Measurements from ENCODE around the gene PACRG. TPM values are rescaled to one million over a fixed set of nuclear protein-coding genes. Genes with fewer than 3 reads are reported as not detected.

The PACRG gene
- total and polyA plus RNA-seq, 10 of the 15 experiments (the other 5 are each of a cell fraction or from before 2014, with no cell fraction given) = not detected

DNA sequence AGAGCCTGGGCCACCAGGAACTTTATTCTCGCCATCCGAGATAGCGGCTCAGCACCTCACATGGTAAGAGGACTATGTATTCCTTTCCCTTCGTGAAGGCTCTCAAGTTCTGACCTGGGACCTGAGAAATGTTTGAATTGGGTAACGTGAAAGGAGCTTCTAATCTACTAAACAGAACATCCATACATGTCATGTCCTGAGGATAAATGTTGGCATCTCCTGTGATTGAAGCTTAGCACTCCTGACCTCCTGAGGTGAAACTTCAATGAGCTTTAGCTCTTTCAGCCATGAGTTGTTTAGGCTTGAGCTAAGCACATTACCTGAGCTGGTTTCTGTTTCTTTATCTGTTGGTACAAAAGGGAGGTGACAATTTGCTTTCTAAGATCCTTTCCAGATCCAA, 280.9 kb downstream of the PACRG start (continued):
- TF ChIP-seq, protein P1, sequence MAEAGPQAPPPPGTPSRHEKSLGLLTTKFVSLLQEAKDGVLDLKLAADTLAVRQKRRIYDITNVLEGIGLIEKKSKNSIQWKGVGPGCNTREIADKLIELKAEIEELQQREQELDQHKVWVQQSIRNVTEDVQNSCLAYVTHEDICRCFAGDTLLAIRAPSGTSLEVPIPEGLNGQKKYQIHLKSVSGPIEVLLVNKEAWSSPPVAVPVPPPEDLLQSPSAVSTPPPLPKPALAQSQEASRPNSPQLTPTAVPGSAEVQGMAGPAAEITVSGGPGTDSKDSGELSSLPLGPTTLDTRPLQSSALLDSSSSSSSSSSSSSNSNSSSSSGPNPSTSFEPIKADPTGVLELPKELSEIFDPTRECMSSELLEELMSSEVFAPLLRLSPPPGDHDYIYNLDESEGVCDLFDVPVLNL (IDR thresholded peaks at IDR 0.05; ENCODE audit: low read depth, low read length) = no peak
- no peak for TF ChIP-seq ESRRA (IDR thresholded peaks at IDR 0.05; ENCODE audit: low read length)

DNA sequence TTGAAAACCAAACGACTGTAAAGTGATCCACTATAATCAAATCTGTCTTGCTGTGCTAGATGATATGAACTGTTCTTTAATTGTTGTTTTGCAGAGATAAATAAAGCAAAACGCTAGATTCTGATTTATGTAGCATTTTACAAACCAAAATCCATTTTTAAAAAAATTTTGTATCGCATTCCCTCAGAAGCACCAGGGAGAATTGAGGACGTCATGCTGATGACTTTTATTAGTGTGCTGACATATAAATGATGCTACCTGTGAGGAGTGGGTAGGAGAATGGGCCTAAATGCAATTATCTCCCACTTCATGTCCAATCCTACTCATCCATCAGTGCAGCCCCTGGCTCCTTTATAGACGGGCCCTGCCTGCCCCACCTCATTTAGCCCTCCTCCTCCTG, 282.4 kb downstream of the PACRG start:
- ChIA-PET POLR2A (no interaction called here), RAD21 (ENCODE audit: unreplicated experiment) (no interaction called here), CTCF (interaction anchor here (0.7 kb wide), 1 partner anchor 1527 kb away, joined by 3 read pairs; no protein-coding TSS in a partner anchor), SMC1A (ENCODE audit: uncharacterized antibody, unreplicated experiment) (no interaction called here)
- no peaks in the 10 kb centered on the region for H3K79me2 ChIP-seq (ENCODE audit: control insufficient read depth, insufficient read depth, low read length)
- BruUV-seq (replicated peaks) = no TSS peak
- no peaks in the 10 kb centered on the region for H3K9me3 ChIP-seq (replicated peaks; ENCODE audit: control insufficient read depth, insufficient read depth, low read length)
- H4K20me1 ChIP-seq (ENCODE audit: control insufficient read depth, insufficient read depth) = no peaks in the 10 kb centered on the region
- no peak for FAIRE-seq
- no peak for ATAC-seq
- H3K4me2 ChIP-seq (ENCODE audit: control insufficient read depth, insufficient read depth) = no peak overlapping the region
- no peak for DNase-seq (ENCODE audit: low read depth, low spot score)
- H3K27ac ChIP-seq (ENCODE audit: control insufficient read depth, insufficient read depth) = no peak overlapping the region
- TF ChIP-seq NRF1 (conservative IDR thresholded peaks at IDR 0.05; ENCODE audit: low read depth, low read length) (no peak), FOXM1 (IDR thresholded peaks at IDR 0.05; ENCODE audit: low read depth, low read length) (no peak), SPI1 (IDR thresholded peaks at IDR 0.05; ENCODE audit: borderline replicate concordance, insufficient read depth, low read depth, low read length) (no peak), BMI1 (IDR thresholded peaks at IDR 0.05; ENCODE audit: borderline replicate concordance) (no peak), HDGF (IDR thresholded peaks at IDR 0.05) (no peak), SMAD5 (IDR thresholded peaks at IDR 0.05; ENCODE audit: low read depth) (no peak), FOXK2 (IDR thresholded peaks at IDR 0.05) (no peak), KAT2A (conservative IDR thresholded peaks at IDR 0.05; ENCODE audit: control insufficient read depth, low read depth, low read length) (no peak), KDM1A (IDR thresholded peaks at IDR 0.05; ENCODE audit: borderline replicate concordance) (no peak), HCFC1 (IDR thresholded peaks at IDR 0.05; ENCODE audit: low read length) (no peak), TAF1 (IDR thresholded peaks at IDR 0.05; ENCODE audit: borderline replicate concordance, low read depth, low read length) (no peak), SREBF1 (IDR thresholded peaks at IDR 0.05; ENCODE audit: low read length) (no peak), SMC3 (IDR thresholded peaks at IDR 0.05; ENCODE audit: borderline replicate concordance, low read length) (no peak)
- TF ChIP-seq, protein P2, sequence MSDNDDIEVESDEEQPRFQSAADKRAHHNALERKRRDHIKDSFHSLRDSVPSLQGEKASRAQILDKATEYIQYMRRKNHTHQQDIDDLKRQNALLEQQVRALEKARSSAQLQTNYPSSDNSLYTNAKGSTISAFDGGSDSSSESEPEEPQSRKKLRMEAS (IDR thresholded peaks at IDR 0.05; ENCODE audit: low read depth, low read length) = no peak
- no peak overlapping the region for H2AFZ ChIP-seq (ENCODE audit: control insufficient read depth, low read depth, low read length)
- 4% methylated on average over 5 of the region's 5 CpGs for WGBS (ENCODE audit: insufficient coverage, insufficient replicate concordance, low lambda C conversion rate, missing lambda C conversion rate)
- no peak overlapping the region for H3K4me3 ChIP-seq
- no peak overlapping the region for H3K9ac ChIP-seq (ENCODE audit: control insufficient read depth, insufficient read depth, low read length)
- no peaks in the 10 kb centered on the region for H3K27me3 ChIP-seq (replicated peaks in 1 of 2; ENCODE audit: control insufficient read depth in 2 of 2, insufficient read depth in 2 of 2, low read length in 1 of 2)
- H3K36me3 ChIP-seq (ENCODE audit: control insufficient read depth in 2 of 2, insufficient read depth in 2 of 2, low read length in 1 of 2) = no peaks in the 10 kb centered on the region
- H3K4me1 ChIP-seq (ENCODE audit: control insufficient read depth, insufficient read depth, low read length) = no peaks in the 10 kb centered on the region
- in situ Hi-C loops (cut with MboI) (no loop called here), intact Hi-C loops (cut with micrococcal nuclease; ENCODE audit: unreplicated experiment) (no loop called here)
